RWPE1 (cell line): Measurements from ENCODE around the gene CDK5RAP2.

Experiments
- CTCF ChIA-PET: fragments of 350-600 bp; sonication (Branson Sonifier 250); formaldehyde crosslinking; extraction: SDS; loops from one replicate; lab custom pipeline; 2021; lab: Yijun Ruan, JAX
- POLR2A ChIA-PET: fragments of 400-600 bp; formaldehyde crosslinking; extraction: SDS; loops from one replicate; lab custom pipeline; 2020; ENCODE audit warnings: antibody characterized with exemption; ENCODE audit not compliant: low non-redundant PET; lab: Yijun Ruan, JAX
- DNase-seq: peaks from one replicate; pipeline ENCODE4 v3.0.0; 2012; ENCODE audit warnings: low spot score
- H3K27ac ChIP-seq: fragments of 450-650 bp; 2 replicates; pipeline ENCODE4 v1.5.1; 2017
- TF ChIP-seq, protein P1 (sequence below): fragments of 450-650 bp; conservative IDR thresholded peaks from 2 replicates; pipeline ENCODE4 v1.5.1; 2017; ENCODE audit warnings: low read depth, mild to moderate bottlenecking

The CDK5RAP2 gene

DNA sequence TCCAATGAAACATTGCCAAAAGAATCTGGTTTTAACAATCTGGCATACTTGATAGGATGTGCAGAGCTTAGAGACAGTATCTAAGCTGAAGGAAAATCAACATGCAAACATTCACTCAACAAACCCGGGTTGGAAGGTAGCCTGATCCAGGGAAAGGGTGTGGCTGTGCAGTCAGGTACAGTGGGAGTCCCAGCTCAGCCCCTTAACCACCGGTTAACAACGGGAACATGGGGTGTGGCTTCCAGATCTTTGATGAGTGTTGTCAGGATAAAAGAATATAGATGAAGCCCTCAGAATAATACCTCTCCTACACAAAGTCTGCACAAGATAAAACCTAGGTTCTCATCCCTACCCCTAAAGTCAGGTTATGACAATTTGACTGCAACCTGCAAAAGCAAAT lies 127.3 kb downstream of the CDK5RAP2 start:
- no peak overlapping the region for H3K27ac ChIP-seq
- TF ChIP-seq, protein P1, sequence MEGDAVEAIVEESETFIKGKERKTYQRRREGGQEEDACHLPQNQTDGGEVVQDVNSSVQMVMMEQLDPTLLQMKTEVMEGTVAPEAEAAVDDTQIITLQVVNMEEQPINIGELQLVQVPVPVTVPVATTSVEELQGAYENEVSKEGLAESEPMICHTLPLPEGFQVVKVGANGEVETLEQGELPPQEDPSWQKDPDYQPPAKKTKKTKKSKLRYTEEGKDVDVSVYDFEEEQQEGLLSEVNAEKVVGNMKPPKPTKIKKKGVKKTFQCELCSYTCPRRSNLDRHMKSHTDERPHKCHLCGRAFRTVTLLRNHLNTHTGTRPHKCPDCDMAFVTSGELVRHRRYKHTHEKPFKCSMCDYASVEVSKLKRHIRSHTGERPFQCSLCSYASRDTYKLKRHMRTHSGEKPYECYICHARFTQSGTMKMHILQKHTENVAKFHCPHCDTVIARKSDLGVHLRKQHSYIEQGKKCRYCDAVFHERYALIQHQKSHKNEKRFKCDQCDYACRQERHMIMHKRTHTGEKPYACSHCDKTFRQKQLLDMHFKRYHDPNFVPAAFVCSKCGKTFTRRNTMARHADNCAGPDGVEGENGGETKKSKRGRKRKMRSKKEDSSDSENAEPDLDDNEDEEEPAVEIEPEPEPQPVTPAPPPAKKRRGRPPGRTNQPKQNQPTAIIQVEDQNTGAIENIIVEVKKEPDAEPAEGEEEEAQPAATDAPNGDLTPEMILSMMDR = no peak
- no peak for DNase-seq
- POLR2A ChIA-PET = no interaction called here
- CTCF ChIA-PET = interaction anchor here (0.6 to 2.0 kb wide), 4 partner anchors 13 to 46 kb away, joined by 3 to 4 read pairs (median 4); no protein-coding TSS in a partner anchor

DNA sequence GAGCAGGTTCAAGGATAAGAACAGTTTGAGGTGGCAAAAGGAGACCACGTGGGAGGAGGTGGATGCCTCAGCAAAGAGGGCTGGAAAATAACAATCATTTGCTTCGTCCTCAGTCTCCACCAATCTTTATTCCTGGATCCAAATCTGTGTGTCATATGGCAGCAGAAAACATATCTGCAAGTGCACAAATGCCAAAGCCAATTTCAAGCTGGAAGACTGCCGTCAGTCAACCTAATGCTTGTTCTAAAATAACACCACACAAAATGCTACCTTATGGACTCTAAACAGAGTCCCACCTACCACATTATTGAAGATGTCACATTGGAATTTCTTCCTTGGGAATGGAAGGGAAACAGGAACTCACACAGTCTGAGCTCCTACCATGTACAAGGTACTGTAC lies 129.1 kb downstream of the CDK5RAP2 start:
- POLR2A ChIA-PET = no interaction called here
- CTCF ChIA-PET = interaction anchor here (0.6 kb wide), 1 partner anchor 119 kb away, joined by 3 read pairs; no protein-coding TSS in a partner anchor
- no peak for DNase-seq
- no peak overlapping the region for H3K27ac ChIP-seq
- TF ChIP-seq, protein P1 = no peak

GRCh38 chr9:120449566-120449965 lies 130.4 kb downstream of the CDK5RAP2 start:
- no peak overlapping the region for H3K27ac ChIP-seq
- ChIA-PET POLR2A (no interaction called here), CTCF (interaction anchor here (0.7 kb wide), 1 partner anchor 183 kb away, joined by 6 read pairs; no protein-coding TSS in a partner anchor)
- no peak for DNase-seq
- TF ChIP-seq, protein P1 = no peak

DNA sequence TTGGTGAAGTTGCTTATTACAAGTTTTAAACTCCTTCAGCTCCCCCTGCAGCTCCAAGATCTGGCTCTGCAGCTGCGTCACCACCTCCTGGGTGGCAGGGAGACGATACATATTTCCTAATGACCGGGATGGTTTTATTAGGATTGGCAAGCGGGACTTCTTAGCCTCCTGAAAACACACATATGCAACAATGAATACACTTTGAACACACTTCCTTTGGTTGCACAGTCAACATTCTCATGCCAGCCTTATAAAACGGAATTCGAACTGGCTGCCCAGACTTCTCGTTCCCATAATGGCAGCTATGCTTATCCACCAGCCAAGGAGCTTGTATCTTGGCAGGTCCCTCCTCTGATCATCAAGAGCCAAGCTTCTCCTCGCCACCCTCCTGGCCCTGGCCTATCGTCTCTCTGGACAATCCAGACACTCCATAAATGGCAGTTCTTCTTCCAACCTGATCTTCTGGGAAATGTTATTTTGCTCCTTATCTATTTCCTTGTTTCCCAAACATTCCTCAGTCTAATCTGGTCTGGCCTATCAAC lies 131.9 kb downstream of the CDK5RAP2 start:
- CTCF ChIA-PET = no interaction called here
- no peak overlapping the region for H3K27ac ChIP-seq
- POLR2A ChIA-PET = no interaction called here

DNA sequence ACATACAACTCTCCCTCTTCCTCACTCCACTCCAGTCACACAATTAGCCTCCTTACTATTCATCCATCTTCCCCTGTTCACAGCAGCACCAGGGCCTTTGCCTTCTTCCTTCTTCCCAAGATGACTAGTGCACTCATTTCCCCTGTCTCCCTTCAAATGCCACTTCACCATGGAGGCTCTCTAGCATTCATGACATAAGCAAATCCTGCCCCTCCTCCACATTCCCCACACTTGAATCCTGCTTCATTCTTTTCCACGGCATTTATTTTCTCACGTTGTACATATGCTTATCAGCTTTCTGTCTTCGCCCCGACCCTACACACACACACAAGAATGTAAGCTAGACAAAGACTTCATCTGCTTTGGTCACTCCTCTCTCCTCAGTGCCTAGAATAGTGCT lies 133.3 kb downstream of the CDK5RAP2 start:
- TF ChIP-seq, protein P1 = no peak

More for the DNA sequence above, 131.9 kb downstream of the CDK5RAP2 start:
- TF ChIP-seq, protein P1 = no peak
- DNase-seq = no peak

GRCh38 chr9:120443976-120444375 lies 136.0 kb downstream of the CDK5RAP2 start:
- ChIA-PET CTCF (no interaction called here), POLR2A (no interaction called here)

More for the DNA sequence above, 133.3 kb downstream of the CDK5RAP2 start:
- H3K27ac ChIP-seq = no peak overlapping the region
- CTCF ChIA-PET = no interaction called here
- no peak for DNase-seq
- POLR2A ChIA-PET = no interaction called here

More at GRCh38 chr9:120443976-120444375, 136.0 kb downstream of the CDK5RAP2 start:
- TF ChIP-seq, protein P1 = no peak
- no peak for DNase-seq
- no peak overlapping the region for H3K27ac ChIP-seq
